HepG2 (cell line): ENCODE data around the gene VRK1. TPM values are rescaled to one million over a fixed set of nuclear protein-coding genes. Genes with fewer than 3 reads are reported as not detected.

Experiments used
- ATAC-seq: fragments of 200-7000 bp; cut with Tn5 transposase; 3 replicates; pipeline ENCODE4 v1.9.1; 2020; ENCODE audit warnings: mild to moderate bottlenecking, moderate library complexity
- BruUV-seq: library from RNA; stranded (reverse); fragments of 400-500 nt; replicated peaks from 2 replicates; lab custom pipeline; 2021; lab: Mats Ljungman, UMichigan
- CTCF ChIA-PET: fragments of 300-600 bp; formaldehyde crosslinking; extraction: SDS; loops from one replicate; lab custom pipeline; 2021; ENCODE audit warnings: low total read pairs, inconsistent platforms, low intra/inter-chr PET ratio; lab: Yijun Ruan, JAX
- POLR2A ChIA-PET: fragments of 350-600 bp; sonication (Branson Sonifier 250); formaldehyde crosslinking; loops from one replicate; lab custom pipeline; 2020; ENCODE audit warnings: antibody characterized with exemption, inconsistent platforms; lab: Yijun Ruan, JAX
- DNase-seq: peaks from one replicate; pipeline ENCODE4 v3.0.0-alpha.2; 2015; ENCODE audit warnings: low spot score
- FAIRE-seq: peaks from 3 replicates; lab custom pipeline; 2011; peaks lifted over from hg19 to GRCh38; lab: Jason Lieb, UNC
- H2AFZ ChIP-seq: one replicate; pipeline ENCODE4 v1.6.1; 2011; ENCODE audit warnings: low read length, inconsistent platforms
- H3K27ac ChIP-seq: fragments of 300-600 bp; 3 replicates; pipeline ENCODE4 v1.8.0; 2011; ENCODE audit warnings: mixed run types, mild to moderate bottlenecking, mixed read lengths, low read length, inconsistent platforms; ENCODE audit not compliant: insufficient read depth; ENCODE audit errors: extremely low read length
- H3K27me3 ChIP-seq, 2 experiments: fragments of 200-600 bp in 1 of 2; 2 replicates in 1 of 2; 3 replicates in 1 of 2; pipeline versions ENCODE4 v1.6.0 to v1.8.0; 2011; ENCODE audit warnings: low read length in 2 of 2, mild to moderate bottlenecking in 2 of 2, moderate library complexity in 2 of 2, inconsistent platforms in 1 of 2; ENCODE audit not compliant: insufficient read depth in 2 of 2, control insufficient read depth in 1 of 2
- H3K36me3 ChIP-seq, 2 experiments: fragments of 200-600 bp in 1 of 2; replicated peaks in 1 of 2; 2 replicates in 1 of 2; 3 replicates in 1 of 2; pipeline versions ENCODE4 v1.5.1 to v1.8.0; 2011; ENCODE audit warnings: low read length in 2 of 2, inconsistent platforms in 1 of 2; ENCODE audit not compliant: insufficient read depth in 2 of 2, control insufficient read depth in 1 of 2
- H3K4me1 ChIP-seq: 2 replicates; pipeline ENCODE4 v1.5.1; 2012; ENCODE audit warnings: low read length, inconsistent platforms; ENCODE audit not compliant: insufficient read depth
- H3K4me2 ChIP-seq: 2 replicates; pipeline ENCODE4 v1.6.0; 2011; ENCODE audit warnings: low read depth, low read length, inconsistent platforms
- H3K4me3 ChIP-seq, 3 experiments: fragments of 200-600 bp in 1 of 3; sonication (generic), shearing (Covaris generic) in 1 of 3; replicated peaks in 1 of 3; 2 replicates each; pipeline ENCODE4 v1.5.1; 2011 to 2016; ENCODE audit warnings: low read length in 3 of 3, inconsistent platforms in 2 of 3, low read depth in 2 of 3, mild to moderate bottlenecking in 2 of 3, control low read depth in 1 of 3, mixed read lengths in 1 of 3; ENCODE audit not compliant: insufficient read depth in 1 of 3
- H3K79me2 ChIP-seq: one replicate; pipeline ENCODE4 v1.6.1; 2011; ENCODE audit warnings: low read length, inconsistent platforms; ENCODE audit not compliant: insufficient read depth
- H3K9ac ChIP-seq: 2 replicates; pipeline ENCODE4 v1.6.0; 2011; ENCODE audit warnings: mild to moderate bottlenecking, low read depth, low read length, inconsistent platforms; ENCODE audit not compliant: insufficient read depth
- H3K9me3 ChIP-seq: 2 replicates; pipeline ENCODE4 v1.5.1; 2012; ENCODE audit warnings: mild to moderate bottlenecking, low read length
- H4K20me1 ChIP-seq: 2 replicates; pipeline ENCODE4 v1.6.0; 2011; ENCODE audit warnings: inconsistent platforms, mild to moderate bottlenecking, low read length, moderate library complexity; ENCODE audit not compliant: insufficient read depth
- AGO1 ChIP-seq: fragments of 200-400 bp; formaldehyde crosslinking; IDR thresholded peaks from 2 replicates; pipeline ENCODE4 v1.6.1; 2017; ENCODE audit warnings: mild to moderate bottlenecking, low read depth, low read length, moderate library complexity; ENCODE audit not compliant: poor library complexity, severe bottlenecking
- CEBPB ChIP-seq: IDR thresholded peaks from 2 replicates; pipeline ENCODE4 v1.6.1; 2011; ENCODE audit warnings: low read depth, low read length, improper control_type of control experiment, borderline replicate concordance
- KAT7 ChIP-seq: IDR thresholded peaks from 2 replicates; pipeline ENCODE4 v1.6.1; 2018; ENCODE audit warnings: borderline replicate concordance, missing compliant biosample characterization
- PLRG1 ChIP-seq: fragments of 450-650 bp; conservative IDR thresholded peaks from 2 replicates; pipeline ENCODE4 v1.6.1; 2016
- POLR2G ChIP-seq: fragments of 200-400 bp; formaldehyde crosslinking; IDR thresholded peaks from 2 replicates; pipeline ENCODE4 v1.6.1; 2018; ENCODE audit warnings: mild to moderate bottlenecking, low read depth, low read length, moderate library complexity
- PRMT3 ChIP-seq: sonication (generic); formaldehyde crosslinking; IDR thresholded peaks from 2 replicates; pipeline ENCODE4 v1.8.1; 2022; ENCODE audit warnings: low read depth, mild to moderate bottlenecking, moderate library complexity, missing genetic modification reagents, borderline replicate concordance
- RBAK ChIP-seq: sonication (generic); formaldehyde crosslinking; IDR thresholded peaks from 2 replicates; pipeline ENCODE4 v1.5.1; 2020; ENCODE audit warnings: mild to moderate bottlenecking, missing genetic modification reagents
- RFXANK ChIP-seq: IDR thresholded peaks from 2 replicates; pipeline ENCODE4 v1.6.1; 2016
- SOX13 ChIP-seq, 3 experiments: fragments of 450-650 bp in 1 of 3; sonication (generic) in 1 of 3; formaldehyde crosslinking in 1 of 3; IDR thresholded peaks in 2 of 3; conservative IDR thresholded peaks in 1 of 3; 2 replicates each; pipeline versions ENCODE4 v1.5.0 to v1.6.1; 2016 to 2020; ENCODE audit warnings: antibody characterized with exemption in 1 of 3, mild to moderate bottlenecking in 1 of 3, missing compliant biosample characterization in 1 of 3, missing genetic modification reagents in 1 of 3, moderate library complexity in 1 of 3
- ZNF143 ChIP-seq: sonication (generic); formaldehyde crosslinking; IDR thresholded peaks from 2 replicates; pipeline ENCODE4 v1.4.0; 2020; ENCODE audit warnings: missing genetic modification reagents
- ZNF782 ChIP-seq: sonication (generic); formaldehyde crosslinking; IDR thresholded peaks from 2 replicates; pipeline ENCODE4 v1.4.0; 2020; ENCODE audit warnings: missing genetic modification reagents, mild to moderate bottlenecking, borderline replicate concordance
- WGBS: methylation state at CpG from one replicate; pipeline ENCODE4 v1.1.6; 2017; ENCODE audit warnings: low lambda C conversion rate; 5-methylcytosine and 5-hydroxymethylcytosine counted together
- in situ Hi-C: cut with HindIII; loops from 2 replicates; pipeline ENCODE4 v1.10.0; 2017; ENCODE audit warnings: low pct_unique_long_range_greater_than_20kb; ENCODE audit not compliant: extremely low pct_ligation_motif_present
- intact Hi-C: fragments of 100-400 bp; cut with micrococcal nuclease; formaldehyde crosslinking; loops from one replicate; pipeline ENCODE4 v1.10.0; 2022; ENCODE audit not compliant: unreplicated experiment
- polyA plus RNA-seq, 8 experiments: library from polyadenylated mRNA; depleted of rRNA in 3 of 8; stranded (reverse) in 7 of 8; unstranded in 1 of 8; fragments of >200 nt; fragmentation: Illumina TruSeq in 4 of 8; extraction: Trizol in 4 of 8; gene quantifications; 2 replicates each; pipeline versions ENCODE4 v1.2.1 to v1.2.3, GENCODE V29; 2011 to 2016; ENCODE audit warnings: low read depth in 4 of 8, missing spikeins in 1 of 8, mixed read lengths in 1 of 8; ENCODE audit not compliant: insufficient read depth in 1 of 8
- total RNA-seq, 5 experiments: library from RNA; depleted of rRNA; stranded (reverse); fragments of >200 nt; fragmentation: Illumina TruSeq; extraction: Trizol; gene quantifications; 2 replicates each; pipeline ENCODE4 v1.2.3, GENCODE V29; 2016; ENCODE audit warnings: low read depth in 1 of 5
- TF ChIP-seq, protein P1 (sequence below): IDR thresholded peaks from 2 replicates; pipeline ENCODE4 v1.6.1; 2016; ENCODE audit warnings: low read depth, missing genetic modification reagents, missing compliant biosample characterization
- TF ChIP-seq, protein P2 (sequence below): sonication (generic); formaldehyde crosslinking; IDR thresholded peaks from 2 replicates; pipeline ENCODE4 v1.4.0; 2020; ENCODE audit warnings: missing genetic modification reagents

Gene VRK1
- total and polyA plus RNA-seq, 2 of the 13 experiments (the other 11 are each of a cell fraction or from before 2014, with no cell fraction given): 7.9 to 51.3 TPM

DNA sequence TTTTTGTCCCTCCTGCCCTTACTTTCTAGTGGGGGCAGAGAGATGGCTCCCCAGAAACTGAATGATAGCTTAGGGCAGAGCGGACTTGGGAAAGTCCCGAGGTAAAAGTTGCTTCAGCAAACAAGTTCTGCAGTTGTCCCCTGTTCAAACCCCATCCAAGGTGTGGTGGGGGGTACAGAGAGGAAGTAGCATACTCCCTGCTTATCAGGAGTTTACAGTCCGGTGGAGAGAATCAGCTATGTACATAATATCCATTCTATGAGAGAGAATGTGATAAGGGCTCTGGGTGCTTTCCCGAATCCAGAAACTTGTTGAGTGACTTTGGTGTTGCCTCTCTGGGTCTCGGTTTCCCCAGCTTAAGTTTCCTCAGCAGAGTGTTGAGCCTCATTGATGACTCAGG, 40.4 kb upstream of the VRK1 start:
- intact Hi-C loops: no loop called here
- no TSS peak for BruUV-seq
- ATAC-seq (no peak), FAIRE-seq (no peak), DNase-seq (no peak)
- Histone ChIP-seq H3K4me3 (no peak overlapping the region), H3K27me3 (peaks cover 0 to 10% of the 10 kb centered on the region in 2 experiments; a peak in 3 of 5 replicates), H3K27ac (no peak overlapping the region), H4K20me1 (no peaks in the 10 kb centered on the region), H3K4me2 (no peak overlapping the region), H3K79me2 (no peaks in the 10 kb centered on the region), H3K9ac (no peak overlapping the region), H3K36me3 (no peaks in the 10 kb centered on the region), H3K9me3 (no peaks in the 10 kb centered on the region), H3K4me1 (0 out of 2 replicates have a peak, but pooled peaks cover 5% of the 10 kb centered on the region), H2AFZ (no peak overlapping the region)
- 8% methylated on average over 5 of the region's 5 CpGs for WGBS
- ChIA-PET POLR2A (no interaction called here), CTCF (no interaction called here)
- in situ Hi-C loops: no loop called here
- TF ChIP-seq, protein P1, sequence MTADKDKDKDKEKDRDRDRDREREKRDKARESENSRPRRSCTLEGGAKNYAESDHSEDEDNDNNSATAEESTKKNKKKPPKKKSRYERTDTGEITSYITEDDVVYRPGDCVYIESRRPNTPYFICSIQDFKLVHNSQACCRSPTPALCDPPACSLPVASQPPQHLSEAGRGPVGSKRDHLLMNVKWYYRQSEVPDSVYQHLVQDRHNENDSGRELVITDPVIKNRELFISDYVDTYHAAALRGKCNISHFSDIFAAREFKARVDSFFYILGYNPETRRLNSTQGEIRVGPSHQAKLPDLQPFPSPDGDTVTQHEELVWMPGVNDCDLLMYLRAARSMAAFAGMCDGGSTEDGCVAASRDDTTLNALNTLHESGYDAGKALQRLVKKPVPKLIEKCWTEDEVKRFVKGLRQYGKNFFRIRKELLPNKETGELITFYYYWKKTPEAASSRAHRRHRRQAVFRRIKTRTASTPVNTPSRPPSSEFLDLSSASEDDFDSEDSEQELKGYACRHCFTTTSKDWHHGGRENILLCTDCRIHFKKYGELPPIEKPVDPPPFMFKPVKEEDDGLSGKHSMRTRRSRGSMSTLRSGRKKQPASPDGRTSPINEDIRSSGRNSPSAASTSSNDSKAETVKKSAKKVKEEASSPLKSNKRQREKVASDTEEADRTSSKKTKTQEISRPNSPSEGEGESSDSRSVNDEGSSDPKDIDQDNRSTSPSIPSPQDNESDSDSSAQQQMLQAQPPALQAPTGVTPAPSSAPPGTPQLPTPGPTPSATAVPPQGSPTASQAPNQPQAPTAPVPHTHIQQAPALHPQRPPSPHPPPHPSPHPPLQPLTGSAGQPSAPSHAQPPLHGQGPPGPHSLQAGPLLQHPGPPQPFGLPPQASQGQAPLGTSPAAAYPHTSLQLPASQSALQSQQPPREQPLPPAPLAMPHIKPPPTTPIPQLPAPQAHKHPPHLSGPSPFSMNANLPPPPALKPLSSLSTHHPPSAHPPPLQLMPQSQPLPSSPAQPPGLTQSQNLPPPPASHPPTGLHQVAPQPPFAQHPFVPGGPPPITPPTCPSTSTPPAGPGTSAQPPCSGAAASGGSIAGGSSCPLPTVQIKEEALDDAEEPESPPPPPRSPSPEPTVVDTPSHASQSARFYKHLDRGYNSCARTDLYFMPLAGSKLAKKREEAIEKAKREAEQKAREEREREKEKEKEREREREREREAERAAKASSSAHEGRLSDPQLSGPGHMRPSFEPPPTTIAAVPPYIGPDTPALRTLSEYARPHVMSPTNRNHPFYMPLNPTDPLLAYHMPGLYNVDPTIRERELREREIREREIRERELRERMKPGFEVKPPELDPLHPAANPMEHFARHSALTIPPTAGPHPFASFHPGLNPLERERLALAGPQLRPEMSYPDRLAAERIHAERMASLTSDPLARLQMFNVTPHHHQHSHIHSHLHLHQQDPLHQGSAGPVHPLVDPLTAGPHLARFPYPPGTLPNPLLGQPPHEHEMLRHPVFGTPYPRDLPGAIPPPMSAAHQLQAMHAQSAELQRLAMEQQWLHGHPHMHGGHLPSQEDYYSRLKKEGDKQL: no peak
- no peak for TF ChIP-seq ZNF782
- no peak for TF ChIP-seq AGO1
- TF ChIP-seq CEBPB: no peak
- no peak for TF ChIP-seq RBAK (CRISPR knock-in tag)
- TF ChIP-seq ZNF143 (CRISPR knock-in tag): no peak
- no peak for TF ChIP-seq SOX13 (IDR thresholded peaks at IDR 0.05)
- TF ChIP-seq SOX13 (CRISPR knock-in tag; conservative IDR thresholded peaks at IDR 0.05 in 1 of 2, IDR thresholded peaks at IDR 0.05 in 1 of 2): no peak
- TF ChIP-seq KAT7: no peak
- no peak for TF ChIP-seq PRMT3 (CRISPR knock-in tag)
- TF ChIP-seq POLR2G: no peak
- no peak for TF ChIP-seq PLRG1
- TF ChIP-seq, protein P2, sequence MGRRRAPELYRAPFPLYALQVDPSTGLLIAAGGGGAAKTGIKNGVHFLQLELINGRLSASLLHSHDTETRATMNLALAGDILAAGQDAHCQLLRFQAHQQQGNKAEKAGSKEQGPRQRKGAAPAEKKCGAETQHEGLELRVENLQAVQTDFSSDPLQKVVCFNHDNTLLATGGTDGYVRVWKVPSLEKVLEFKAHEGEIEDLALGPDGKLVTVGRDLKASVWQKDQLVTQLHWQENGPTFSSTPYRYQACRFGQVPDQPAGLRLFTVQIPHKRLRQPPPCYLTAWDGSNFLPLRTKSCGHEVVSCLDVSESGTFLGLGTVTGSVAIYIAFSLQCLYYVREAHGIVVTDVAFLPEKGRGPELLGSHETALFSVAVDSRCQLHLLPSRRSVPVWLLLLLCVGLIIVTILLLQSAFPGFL (CRISPR knock-in tag): no peak
- no peak for TF ChIP-seq RFXANK (CRISPR knock-in tag)
